Stimulated activated naive CD8-positive, alpha-beta T cell treated with anti-CD3 and anti-CD28 coated beads, Interleukin-15, amount 100 ng/mL, for 72 hours (primary cell): ENCODE data around the gene AXIN1.
"Not testable (repeated sequence)": the region's sequence is repeated elsewhere in the genome, so short reads cannot be mapped to it uniquely, and the experiment has no call there.

Experiments used
- ATAC-seq: fragments of 150-1000 bp; cut with Tn5 transposase; 2 replicates; pipeline ENCODE4 v1.10.0; 2021; ENCODE audit warnings: mild to moderate bottlenecking, moderate library complexity
- DNase-seq, 2 donors: peaks; one replicate each; pipeline ENCODE4 v3.0.0; 2021 to 2022
- H3K27ac Mint-ChIP-seq, 2 donors: one replicate each; pipeline ENCODE4 v1.8.0; 2022; ENCODE audit warnings: mild to moderate bottlenecking in 2 of 2, mixed read lengths in 2 of 2, moderate library complexity in 2 of 2
- H3K27me3 Mint-ChIP-seq: one replicate; pipeline ENCODE4 v1.8.0; 2022; ENCODE audit warnings: mixed read lengths
- H3K4me1 Mint-ChIP-seq: one replicate; pipeline ENCODE4 v1.8.0; 2022; ENCODE audit warnings: mild to moderate bottlenecking, mixed read lengths
- H3K4me3 Mint-ChIP-seq, 2 donors: one replicate each; pipeline ENCODE4 v1.8.0; 2022; ENCODE audit warnings: mild to moderate bottlenecking in 2 of 2, mixed read lengths in 2 of 2, moderate library complexity in 1 of 2
- H3K9me3 Mint-ChIP-seq, 2 donors: one replicate each; pipeline ENCODE4 v1.8.0; 2022; ENCODE audit warnings: mixed read lengths in 2 of 2

Gene AXIN1

DNA sequence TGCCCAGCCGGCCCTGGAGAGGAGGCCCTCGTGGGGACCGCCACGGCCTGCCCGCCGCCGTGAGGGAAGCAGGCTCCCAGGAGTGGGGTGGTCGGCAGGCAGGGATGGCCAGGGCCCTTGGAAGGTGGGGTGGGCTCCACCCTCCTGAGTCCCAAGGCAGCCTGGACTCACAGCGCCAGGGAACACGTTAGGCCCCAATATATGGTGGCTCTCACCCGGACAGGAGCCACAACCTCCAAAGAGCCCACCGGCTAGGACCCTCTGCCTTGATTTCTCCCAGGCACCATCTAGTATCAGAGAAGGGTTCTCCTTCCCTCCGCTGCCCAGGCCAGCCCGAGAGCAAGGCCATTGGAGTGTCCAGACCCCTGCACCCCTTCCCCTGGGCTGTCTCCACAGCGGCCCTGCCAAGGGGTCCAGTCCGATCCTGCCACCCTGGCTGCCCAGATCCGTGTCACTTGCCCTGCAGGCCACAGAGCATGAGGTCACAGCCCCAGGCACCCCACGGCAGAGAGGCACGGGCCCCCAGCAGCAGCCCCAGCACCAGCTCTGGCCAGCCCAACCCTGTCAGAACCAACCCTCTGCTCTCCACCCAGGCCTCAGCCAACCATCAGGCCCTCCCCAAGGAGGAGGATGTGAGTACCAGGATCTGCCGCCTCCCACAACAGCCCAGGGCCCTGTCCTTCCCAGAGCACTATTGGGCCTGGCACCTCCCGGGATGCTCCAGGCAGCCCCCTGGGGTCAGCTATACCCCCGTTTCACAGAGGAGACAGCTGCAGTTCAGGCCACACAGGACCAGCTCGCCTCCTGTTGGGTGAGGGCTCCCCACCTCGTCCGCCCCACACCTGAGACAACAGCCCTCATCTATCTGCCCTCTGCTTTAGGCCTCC, 1.1 kb upstream of the AXIN1 start:
- H3K27ac Mint-ChIP-seq: peak overlapping the region in 1 of 2 donors; percentile 75
- no peaks in the 10 kb centered on the region for H3K27me3 Mint-ChIP-seq
- peaks cover 52% of the 10 kb centered on the region for H3K4me1 Mint-ChIP-seq
- H3K4me3 Mint-ChIP-seq: peak overlapping the region; percentile 10 to 45
- no peak for ATAC-seq
- H3K9me3 Mint-ChIP-seq: no peaks in the 10 kb centered on the region
- no peak for DNase-seq

DNA sequence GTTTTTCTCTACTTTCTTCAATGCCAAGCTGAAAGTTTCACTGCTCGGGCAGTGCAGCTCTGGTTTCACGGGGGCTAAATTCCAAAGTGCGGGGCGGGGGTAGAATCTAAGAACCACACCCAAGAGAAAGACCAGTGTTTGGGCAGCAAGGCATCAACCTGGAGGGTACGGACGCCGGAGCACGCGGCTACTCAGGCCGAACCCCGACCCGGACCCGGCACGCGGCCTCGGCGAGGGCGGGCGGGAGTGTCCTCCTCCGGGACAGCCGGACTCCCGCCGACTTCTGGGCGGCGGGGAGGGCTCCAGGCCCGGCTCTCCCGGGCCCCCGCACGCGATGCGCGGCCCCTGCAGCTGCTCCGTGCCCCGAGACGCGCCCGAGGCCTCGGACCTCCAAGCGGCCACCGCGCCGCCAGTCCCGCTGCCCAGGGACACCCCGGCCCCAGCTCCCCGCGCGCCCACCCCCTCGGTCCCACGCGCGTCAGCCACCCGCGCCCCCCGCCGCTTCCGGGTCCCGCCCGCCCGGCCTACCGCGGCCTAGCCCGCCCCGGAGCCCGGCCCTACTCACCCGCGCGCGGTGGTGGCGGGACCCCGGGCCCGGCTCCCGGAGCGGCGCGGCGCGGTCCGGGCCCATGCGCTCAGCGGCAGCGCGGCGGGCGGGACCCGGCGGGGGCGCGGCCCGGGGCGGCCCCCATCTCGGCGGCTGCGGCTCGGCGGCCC, 561 bp downstream of the AXIN1 start:
- Mint-ChIP-seq H3K27me3 (no peaks in the 10 kb centered on the region), H3K4me3 (peak overlapping the region; percentile 74 to 85), H3K27ac (peak overlapping the region; percentile 89 to 95), H3K4me1 (peaks cover 69% of the 10 kb centered on the region), H3K9me3 (no peaks in the 10 kb centered on the region)
- ATAC-seq: peak; percentile 53
- DNase-seq: no peak

DNA sequence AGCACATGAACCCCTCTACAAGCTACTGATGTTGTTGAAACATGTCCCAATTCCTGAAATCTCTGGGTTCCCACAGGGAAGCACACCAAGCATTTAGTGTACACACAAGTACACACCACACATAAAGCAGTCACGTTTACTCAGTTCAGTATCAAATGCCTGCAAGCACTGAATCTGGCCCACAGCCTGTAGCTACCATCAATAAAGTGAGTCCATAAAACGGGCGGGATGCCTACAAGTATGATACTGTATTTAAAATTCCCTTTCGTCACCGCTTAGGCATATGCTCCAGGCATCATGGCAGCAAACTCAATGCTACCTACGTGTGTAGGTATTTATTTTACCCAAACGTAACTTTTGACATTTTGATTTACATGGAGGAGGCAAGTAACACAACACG, 2.3 kb downstream of the AXIN1 start:
- DNase-seq (no peak), ATAC-seq (no peak)
- Mint-ChIP-seq H3K27me3 (no peaks in the 10 kb centered on the region), H3K4me1 (peaks cover 79% of the 10 kb centered on the region), H3K9me3 (no peaks in the 10 kb centered on the region), H3K27ac (no peak overlapping the region), H3K4me3 (no peak overlapping the region)

DNA sequence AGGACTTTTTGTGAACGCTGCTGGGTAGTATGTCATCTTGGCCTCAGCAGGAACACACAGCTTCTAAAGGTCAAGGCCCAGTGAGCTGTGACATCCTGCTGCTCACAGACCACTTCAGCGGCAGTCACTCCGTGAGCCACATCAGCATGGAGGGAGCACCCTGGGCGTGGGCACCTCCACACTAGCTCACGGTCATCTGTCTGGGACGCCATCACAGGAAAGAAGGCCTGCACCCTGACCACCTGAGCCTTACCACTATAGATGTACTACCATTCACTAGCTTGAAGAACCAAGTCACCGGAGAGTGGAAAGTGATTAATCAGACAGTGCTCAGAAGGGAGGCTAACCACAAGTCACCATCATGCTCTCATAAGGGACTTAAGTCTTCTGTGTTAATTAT, 3.3 kb downstream of the AXIN1 start:
- DNase-seq (no peak), ATAC-seq (peak; percentile 43)
- H3K27ac Mint-ChIP-seq: no peak overlapping the region
- H3K4me1 Mint-ChIP-seq: peaks cover 75% of the 10 kb centered on the region
- H3K9me3 Mint-ChIP-seq: no peaks in the 10 kb centered on the region
- peak overlapping the region in 1 of 2 donors; percentile 59 for H3K4me3 Mint-ChIP-seq
- H3K27me3 Mint-ChIP-seq: no peaks in the 10 kb centered on the region

DNA sequence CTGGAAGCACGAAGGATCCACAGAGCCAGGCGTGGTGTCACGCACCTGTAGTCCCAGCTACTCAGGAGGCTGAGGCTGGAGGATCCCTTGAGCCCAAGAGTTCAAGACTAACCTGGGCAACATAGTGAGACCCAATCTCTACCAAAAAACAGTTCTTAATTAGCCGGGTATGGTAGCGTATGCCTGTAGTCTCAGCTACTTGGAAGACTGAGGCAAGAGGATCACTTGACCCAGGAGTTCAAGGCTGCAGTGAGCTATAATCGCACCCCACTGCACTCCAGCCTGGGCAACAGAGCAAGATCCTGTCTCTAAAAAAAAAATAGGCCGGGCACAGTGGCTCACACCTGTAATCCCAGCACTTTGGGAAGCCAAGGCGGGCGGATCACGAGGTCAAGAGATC, 4.0 kb downstream of the AXIN1 start:
- H3K4me3 Mint-ChIP-seq, ATAC-seq, H3K9me3 Mint-ChIP-seq, H3K27ac Mint-ChIP-seq, DNase-seq, H3K27me3 Mint-ChIP-seq: not testable (repeated sequence)
- H3K4me1 Mint-ChIP-seq: peaks cover 75% of the 10 kb centered on the region

DNA sequence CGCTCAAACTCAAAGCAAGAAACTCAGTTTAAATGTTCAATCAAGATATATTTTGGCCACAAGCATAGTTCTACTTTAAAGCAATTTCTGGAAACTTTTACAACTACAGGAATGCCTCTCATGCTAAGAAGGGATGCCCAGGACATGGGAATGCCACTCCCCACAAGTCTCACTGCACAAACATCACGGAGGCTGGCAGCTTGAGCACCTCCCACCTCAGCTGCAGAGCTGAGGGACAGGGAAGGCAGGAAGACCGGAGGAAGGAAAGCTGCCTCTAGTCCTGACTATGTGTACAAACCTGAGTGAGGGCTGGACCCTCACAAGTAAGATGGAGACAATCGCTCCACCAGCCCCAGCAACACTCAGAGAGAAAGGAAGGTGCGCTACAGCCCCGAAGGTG, 5.3 kb downstream of the AXIN1 start:
- no peak overlapping the region for H3K27ac Mint-ChIP-seq
- ATAC-seq (no peak), DNase-seq (no peak)
- no peaks in the 10 kb centered on the region for H3K9me3 Mint-ChIP-seq
- H3K27me3 Mint-ChIP-seq: no peaks in the 10 kb centered on the region
- H3K4me1 Mint-ChIP-seq: peaks cover 86% of the 10 kb centered on the region
- no peak overlapping the region for H3K4me3 Mint-ChIP-seq

DNA sequence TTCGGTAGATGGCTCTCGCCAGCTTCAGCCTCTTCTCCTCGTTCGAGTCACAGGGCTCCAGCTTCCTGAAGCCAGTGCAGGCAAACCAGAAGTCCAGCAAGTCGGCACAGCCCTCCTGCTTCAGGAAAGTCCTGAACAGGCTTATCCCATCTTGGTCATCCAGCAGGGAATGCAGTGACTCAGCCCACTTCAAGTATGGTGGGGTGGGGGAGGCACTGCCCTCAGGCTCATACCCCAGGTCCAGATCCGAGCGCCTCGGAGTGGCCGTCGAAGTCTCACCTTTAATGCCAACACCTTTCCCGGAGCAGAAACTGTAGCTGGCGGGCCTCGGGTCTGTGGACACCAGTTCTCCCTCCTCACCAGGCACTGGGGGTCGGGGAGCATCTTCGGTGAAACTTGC, 5.9 kb downstream of the AXIN1 start:
- no peak for ATAC-seq
- DNase-seq: no peak
- Mint-ChIP-seq H3K27me3 (no peaks in the 10 kb centered on the region), H3K9me3 (no peaks in the 10 kb centered on the region), H3K4me1 (peaks cover 92% of the 10 kb centered on the region), H3K4me3 (no peak overlapping the region), H3K27ac (no peak overlapping the region)

DNA sequence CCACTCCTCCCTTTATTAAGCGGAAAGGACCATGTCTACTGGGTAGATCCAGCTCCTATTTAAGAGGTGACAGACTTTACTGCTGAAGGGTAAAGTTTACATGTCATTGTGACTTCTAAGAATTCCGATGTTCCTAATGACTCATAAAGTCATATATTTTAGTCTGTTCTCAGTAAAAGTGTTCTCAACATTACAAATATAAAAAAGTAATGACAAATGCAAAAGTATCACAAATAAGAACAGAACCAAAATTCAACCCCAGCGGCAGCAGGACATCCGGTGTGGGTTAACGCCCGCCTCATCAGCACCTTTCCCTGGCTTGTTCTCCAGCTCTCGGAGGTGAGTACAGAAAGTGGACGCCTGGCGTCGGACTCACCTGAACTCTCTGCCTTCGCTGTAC, 6.8 kb downstream of the AXIN1 start:
- H3K4me1 Mint-ChIP-seq: peaks cover 88% of the 10 kb centered on the region

DNA sequence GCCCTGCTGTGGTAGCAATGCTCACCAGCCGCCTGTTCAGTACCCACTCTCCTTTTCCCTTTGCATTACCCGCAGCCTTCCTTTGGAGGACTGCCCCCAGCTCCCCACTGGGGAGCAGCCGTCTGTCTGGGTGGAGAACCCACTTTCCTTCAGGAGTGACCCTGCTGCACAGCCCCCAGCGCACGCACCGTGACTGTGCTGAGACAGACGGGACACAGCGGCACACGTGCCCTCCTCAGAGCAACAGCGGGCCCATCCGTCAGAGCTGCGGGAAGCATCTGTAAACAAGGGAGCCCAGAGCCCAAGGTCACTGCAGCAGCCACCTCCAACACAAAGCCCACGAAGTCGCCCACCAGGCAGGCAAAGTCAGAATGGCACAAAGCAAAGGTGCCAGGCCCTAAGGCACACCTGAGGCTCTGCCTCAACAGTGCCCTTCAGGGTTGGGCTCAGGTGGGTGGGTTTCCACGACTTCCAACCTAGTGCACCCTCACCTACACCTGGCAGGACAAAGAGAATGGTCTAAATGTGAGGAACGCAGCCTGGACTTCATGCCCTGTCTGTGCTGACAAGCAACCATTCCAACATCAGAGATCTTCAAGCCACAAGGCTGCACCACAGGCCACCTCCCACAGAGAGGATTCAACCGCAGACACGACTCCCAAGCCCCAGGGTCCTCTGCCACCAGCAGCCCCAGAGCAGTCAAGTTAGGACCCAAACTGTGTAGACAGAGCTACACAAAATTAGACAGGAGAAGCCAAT, 9.9 kb downstream of the AXIN1 start:
- no peaks in the 10 kb centered on the region for H3K27me3 Mint-ChIP-seq
- H3K27ac Mint-ChIP-seq: peak overlapping the region in 1 of 2 donors; percentile 72
- H3K4me1 Mint-ChIP-seq: peaks cover 83% of the 10 kb centered on the region
- DNase-seq (no peak), ATAC-seq (peak; percentile 51)
- peak overlapping the region; percentile 32 to 44 for H3K4me3 Mint-ChIP-seq
- no peaks in the 10 kb centered on the region for H3K9me3 Mint-ChIP-seq

More for the DNA sequence above, 6.8 kb downstream of the AXIN1 start:
- H3K27ac Mint-ChIP-seq: no peak overlapping the region
- H3K9me3 Mint-ChIP-seq: no peaks in the 10 kb centered on the region
- ATAC-seq (no peak), DNase-seq (no peak)
- H3K27me3 Mint-ChIP-seq: no peaks in the 10 kb centered on the region
- no peak overlapping the region for H3K4me3 Mint-ChIP-seq

DNA sequence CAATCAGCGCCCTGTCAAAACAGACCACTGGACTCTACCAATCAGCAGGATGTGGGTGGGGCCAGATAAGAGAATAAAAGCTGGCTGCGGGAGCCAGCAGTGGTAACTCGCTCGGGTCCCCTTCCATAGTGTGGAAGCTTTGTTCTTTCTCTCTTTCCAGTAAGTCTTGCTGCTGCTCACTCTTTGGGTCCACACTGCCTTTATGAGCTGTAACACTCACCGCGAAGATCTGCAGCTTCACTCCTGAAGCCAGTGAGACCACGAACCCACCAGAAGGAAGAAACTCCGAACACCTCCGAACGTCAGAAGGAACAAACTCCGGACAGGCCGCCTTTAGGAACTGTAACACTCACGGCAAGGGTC, 10.6 kb downstream of the AXIN1 start:
- not testable (repeated sequence) for H3K27me3 Mint-ChIP-seq, H3K4me3 Mint-ChIP-seq, H3K9me3 Mint-ChIP-seq, H3K27ac Mint-ChIP-seq, DNase-seq, ATAC-seq
- H3K4me1 Mint-ChIP-seq: peaks cover 76% of the 10 kb centered on the region

DNA sequence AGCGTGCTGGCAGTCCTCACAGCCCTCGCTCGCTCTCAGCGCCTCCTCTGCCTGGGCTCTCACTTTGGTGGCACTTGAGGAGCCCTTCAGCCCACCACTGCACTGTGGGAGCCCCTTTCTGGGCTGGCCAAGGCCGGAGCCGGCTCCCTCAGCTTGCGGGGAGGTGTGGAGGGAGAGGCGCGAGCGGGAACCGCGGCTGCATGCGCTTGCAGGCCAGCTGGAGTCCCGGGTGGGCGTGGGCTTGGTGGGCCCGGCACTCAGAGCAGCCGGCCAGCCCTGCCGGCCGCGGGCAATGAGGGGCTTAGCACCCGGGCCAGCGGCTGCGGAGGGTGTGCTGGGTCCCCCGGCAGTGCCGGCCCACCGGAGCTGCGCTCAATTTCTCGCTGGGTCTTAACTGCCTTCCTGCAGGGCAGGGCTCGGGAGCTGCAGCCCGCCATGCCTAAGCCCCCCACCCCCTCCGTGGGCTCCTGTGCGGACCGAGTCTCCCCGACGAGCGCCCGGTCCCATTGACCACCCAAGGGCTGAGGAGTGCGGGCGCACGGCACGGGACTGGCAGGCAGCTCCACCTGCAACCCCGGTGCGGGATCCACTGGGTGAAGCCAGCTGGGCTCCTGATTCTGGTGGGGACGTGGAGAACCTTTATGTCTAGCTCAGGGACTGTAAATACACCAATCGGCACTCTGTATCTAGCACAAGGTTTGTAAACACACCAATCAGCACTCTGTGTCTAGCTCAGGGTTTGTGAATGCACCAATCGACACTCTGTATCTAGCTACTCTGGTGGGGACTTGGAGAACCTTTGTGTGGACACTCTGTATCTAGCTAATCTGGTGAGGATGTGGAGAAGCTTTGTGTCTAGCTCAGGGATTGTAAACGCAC, 11.2 kb downstream of the AXIN1 start:
- H3K27ac Mint-ChIP-seq, DNase-seq, H3K4me3 Mint-ChIP-seq, H3K9me3 Mint-ChIP-seq, H3K27me3 Mint-ChIP-seq, ATAC-seq: not testable (repeated sequence)
- H3K4me1 Mint-ChIP-seq: peaks cover 76% of the 10 kb centered on the region

DNA sequence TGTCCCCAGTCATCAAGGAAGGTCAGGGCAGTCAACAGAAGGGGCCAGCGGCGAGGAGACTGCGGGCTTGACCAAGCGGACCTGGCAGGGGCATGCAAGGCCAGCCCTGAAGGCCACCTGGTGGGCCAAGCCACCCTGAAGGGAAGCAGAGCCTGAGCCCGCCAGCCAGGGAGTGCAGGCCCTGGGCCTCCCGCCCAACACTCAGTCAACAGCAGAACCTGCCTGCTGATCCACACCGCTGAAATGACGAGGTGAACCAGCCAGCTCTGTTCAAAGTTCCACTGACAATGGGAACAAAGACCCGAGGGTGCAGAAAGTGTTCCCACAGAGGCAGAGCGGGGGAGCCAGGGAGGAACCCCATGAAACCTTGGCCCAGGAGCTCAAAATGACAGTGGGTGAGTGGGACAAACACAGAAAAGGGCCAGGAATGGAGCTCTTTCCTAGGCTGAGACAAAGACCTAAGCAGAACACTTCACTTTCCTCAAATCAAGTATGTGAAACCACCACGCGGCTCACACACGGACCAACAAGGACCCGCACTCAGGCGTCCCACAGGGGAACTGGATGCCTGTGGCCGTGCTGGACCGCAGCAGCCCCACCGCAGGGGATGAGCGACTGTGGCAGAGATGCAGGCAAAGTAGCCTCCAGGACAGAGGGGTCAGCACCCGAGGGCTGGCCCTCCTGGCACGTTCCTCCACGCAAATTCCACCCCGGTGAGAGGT, 12.0 kb downstream of the AXIN1 start:
- Mint-ChIP-seq H3K4me3 (no peak overlapping the region), H3K27ac (peak overlapping the region in 1 of 2 donors; percentile 27), H3K4me1 (peaks cover 76% of the 10 kb centered on the region), H3K9me3 (no peaks in the 10 kb centered on the region), H3K27me3 (no peaks in the 10 kb centered on the region)
- DNase-seq: no peak
- no peak for ATAC-seq

DNA sequence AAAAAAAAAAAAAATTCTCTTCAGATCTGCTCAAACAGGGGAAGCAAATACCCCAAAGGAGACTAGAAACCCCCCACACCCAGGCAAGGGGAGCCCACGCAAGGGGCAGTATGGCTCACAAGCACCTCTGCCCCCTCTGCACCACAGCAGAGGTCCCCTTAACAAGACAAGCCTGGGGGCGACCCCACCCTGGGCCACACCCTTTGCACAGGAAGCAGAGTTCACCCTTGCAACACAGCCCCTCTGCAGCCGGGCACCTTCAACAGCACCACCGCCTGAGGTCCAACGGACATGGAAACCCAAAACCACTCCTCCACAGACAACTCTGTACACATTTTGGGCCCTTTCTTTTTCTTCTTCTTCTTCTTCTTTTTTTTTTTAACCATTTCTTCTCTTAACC, 12.8 kb downstream of the AXIN1 start:
- Mint-ChIP-seq H3K9me3 (no peaks in the 10 kb centered on the region), H3K4me3 (peak overlapping the region in 1 of 2 donors; percentile 4), H3K4me1 (peaks cover 76% of the 10 kb centered on the region), H3K27ac (peak overlapping the region in 1 of 2 donors; percentile 61), H3K27me3 (no peaks in the 10 kb centered on the region)
- DNase-seq: no peak
- peak; percentile 50 for ATAC-seq

DNA sequence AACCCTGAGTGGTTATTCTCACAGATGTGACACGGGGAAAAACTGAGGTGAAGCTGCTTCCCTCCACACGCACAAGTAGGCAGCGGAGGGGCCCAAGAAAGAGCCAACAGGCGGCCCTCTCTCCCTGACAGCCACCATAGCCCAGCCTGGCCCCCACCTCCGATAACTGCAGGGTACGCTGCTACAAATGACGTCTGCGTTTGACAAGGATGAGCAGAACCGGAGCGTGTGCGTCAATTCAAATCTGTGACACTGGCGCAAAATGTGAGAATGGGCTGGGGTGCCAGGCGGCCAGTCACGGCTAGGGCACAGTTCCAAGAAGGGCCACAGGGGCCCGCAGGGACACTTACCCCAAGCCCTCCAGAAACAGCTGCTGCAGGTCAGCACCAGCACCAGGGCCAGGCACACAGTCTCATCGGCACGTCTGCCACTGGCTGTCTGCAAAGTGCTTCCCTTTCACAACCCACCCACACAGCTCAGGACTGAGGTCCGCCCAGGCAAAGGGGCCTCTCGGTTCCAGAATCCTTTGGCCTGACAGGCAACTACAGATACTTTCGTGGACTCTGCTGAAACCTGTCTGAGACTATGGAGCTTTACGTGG, 14.4 kb downstream of the AXIN1 start:
- no peak overlapping the region for H3K27ac Mint-ChIP-seq
- no peak overlapping the region for H3K4me3 Mint-ChIP-seq
- no peaks in the 10 kb centered on the region for H3K9me3 Mint-ChIP-seq
- DNase-seq (no peak), ATAC-seq (no peak)
- peaks cover 75% of the 10 kb centered on the region for H3K4me1 Mint-ChIP-seq
- no peaks in the 10 kb centered on the region for H3K27me3 Mint-ChIP-seq
